GM19025 (cell line): Measurements from ENCODE around the gene VPS51.

Experiments used
- ATAC-seq: cut with Tn5 transposase; IDR thresholded peaks from one replicate; pipeline ENCODE4 v1.9.1; 2021; ENCODE audit warnings: mild to moderate bottlenecking, low read depth, moderate library complexity; ENCODE audit not compliant: unreplicated experiment

The VPS51 gene

GRCh38 chr11:65095974-65096806 lies at the start of gene VPS51:
Gene VPS51, plus strand, starts transcription at chr11:65096214. Its CDS starts 37 bp downstream, at chr11:65096251.
- peak; percentile 78 for ATAC-seq

- no peak for ATAC-seq
Measured at GRCh38 chr11:65047581-65048422, 48.2 kb upstream of the VPS51 start.

DNA sequence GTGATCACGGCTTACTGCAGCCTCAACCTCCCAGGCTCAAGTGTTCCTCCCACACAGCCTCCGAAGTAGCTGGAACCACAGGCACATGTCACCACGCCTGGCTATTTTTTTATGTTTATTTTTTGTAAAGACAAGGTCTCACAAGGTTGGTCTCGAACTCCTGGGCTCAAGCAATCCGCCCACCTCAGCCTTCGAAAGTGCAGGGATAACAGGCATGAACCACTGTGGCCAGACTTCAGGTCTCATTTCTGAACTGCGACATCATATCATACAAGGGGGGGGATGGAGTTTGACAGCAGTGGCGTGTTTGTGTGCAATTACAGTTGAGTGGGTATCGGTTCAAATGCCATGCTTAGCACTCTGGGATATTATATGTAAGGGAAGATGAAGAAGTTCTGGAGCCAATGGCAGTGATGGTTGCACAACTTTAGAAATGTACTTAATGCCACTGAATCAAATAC lies 44.6 kb upstream of the VPS51 start:
- no peak for ATAC-seq

DNA sequence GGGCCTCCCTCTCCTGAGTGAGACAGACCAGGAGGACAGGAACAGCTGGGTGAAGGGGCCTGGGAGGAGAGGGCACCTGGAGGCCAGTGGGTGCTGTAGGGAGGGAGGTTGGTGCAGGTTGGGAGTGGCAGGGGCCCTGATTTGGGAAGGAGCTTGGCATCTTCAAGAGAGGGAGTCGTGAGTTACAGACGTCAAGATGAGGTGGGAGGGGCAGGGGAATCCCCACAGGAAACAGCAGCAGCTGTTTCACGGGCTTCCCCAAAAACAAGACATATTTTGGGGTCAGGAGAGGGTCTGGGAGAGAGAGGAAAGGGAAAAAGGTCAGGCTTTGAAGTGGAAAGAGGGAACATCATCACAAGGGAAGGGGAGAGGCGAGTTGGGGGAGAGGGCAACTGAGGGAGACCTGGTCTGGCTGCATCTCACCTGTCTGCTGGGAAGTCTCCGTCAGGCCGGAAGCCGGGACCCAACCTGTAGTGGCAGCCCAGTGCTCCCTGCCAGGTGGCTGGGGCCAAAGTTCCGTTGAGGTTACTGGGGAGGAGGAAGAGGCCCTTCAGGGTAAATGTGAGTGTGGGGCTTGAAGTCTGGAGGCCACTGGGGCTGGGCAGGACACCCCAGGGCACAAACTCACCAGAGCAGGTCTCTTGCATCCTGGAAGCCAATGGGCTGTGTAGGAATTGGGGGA lies 42.0 kb upstream of the VPS51 start:
- ATAC-seq: no peak

DNA sequence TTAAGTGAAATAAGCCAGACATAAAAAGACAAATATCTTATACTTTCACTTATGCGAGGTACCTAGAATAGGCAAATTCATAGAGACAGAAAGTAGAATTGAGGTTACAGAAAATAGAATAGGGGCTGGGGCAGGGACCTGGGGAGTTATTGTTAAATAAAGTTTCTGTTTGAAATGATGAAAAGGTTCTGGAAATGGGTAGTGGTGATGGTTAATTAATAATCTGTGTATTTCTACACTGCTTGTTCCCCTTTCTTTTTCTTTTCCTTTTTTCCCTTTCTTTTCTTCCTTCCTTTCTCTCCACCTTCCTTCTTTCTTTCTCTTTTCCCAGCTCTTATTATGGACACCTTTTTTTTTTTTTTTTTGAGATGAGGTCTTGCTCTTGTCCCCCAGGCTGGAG lies 40.5 kb upstream of the VPS51 start:
- ATAC-seq: no peak

- no peak for ATAC-seq
Measured at GRCh38 chr11:65056999-65057398, 39.0 kb upstream of the VPS51 start.

- no peak for ATAC-seq
Measured at GRCh38 chr11:65057526-65057925, 38.5 kb upstream of the VPS51 start.

GRCh38 chr11:65058012-65058411 lies 38.0 kb upstream of the VPS51 start:
- ATAC-seq: no peak

GRCh38 chr11:65058419-65059054 lies 37.5 kb upstream of the VPS51 start, which contains the start of gene NAALADL1:
Gene NAALADL1, minus strand, starts transcription at chr11:65058553. Its CDS starts 32 bp downstream, at chr11:65058521.
- ATAC-seq: no peak

GRCh38 chr11:65059523-65059922 lies 36.5 kb upstream of the VPS51 start:
- ATAC-seq: no peak

- ATAC-seq: no peak
Measured at GRCh38 chr11:65059959-65060824, 35.8 kb upstream of the VPS51 start.

GRCh38 chr11:65060913-65061408 lies 35.1 kb upstream of the VPS51 start:
- ATAC-seq: no peak

DNA sequence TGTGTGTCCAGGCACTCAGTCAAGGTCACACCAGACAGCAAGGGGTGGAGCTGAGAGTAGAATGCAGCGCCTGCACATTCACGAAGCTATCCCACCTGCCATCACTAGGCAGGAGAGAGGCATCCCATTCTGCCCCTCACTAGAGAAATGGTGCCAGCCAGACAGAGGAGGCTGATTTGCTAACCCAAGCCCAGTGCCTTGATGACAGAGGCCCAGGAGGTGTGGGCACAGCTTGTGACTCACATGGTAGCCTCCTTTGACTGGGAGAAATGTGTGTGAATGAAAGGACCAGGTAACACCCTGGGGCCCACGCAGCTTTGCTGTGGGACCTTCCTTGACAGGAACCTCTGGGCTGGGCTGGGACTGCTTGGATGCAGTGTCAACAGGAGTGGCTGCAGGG lies 32.5 kb upstream of the VPS51 start:
- no peak for ATAC-seq

GRCh38 chr11:65064847-65065240 lies 31.2 kb upstream of the VPS51 start:
- no peak for ATAC-seq

GRCh38 chr11:65065851-65066250 lies 30.2 kb upstream of the VPS51 start:
- no peak for ATAC-seq

DNA sequence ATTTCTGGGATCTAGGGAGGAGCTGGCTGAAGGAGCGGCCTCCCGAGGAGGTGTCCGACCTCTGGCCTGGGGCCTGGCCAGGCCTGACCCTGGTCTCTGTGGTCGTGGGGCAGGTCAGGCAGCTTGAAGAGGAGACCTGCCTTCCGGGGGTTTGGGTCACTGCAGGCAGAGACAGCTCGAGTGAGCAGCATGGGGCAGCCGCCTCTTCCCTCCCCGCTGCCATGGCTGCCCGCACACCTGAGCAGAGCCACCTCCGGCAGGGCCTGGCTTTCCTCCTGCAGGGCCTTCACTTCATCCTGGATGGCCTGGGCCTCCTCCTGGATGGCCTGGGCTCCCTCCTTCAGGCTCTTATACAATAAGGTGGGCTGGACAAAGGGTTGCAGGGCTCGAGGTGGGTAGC lies 29.7 kb upstream of the VPS51 start:
- ATAC-seq: no peak

- no peak for ATAC-seq
Measured at GRCh38 chr11:65066805-65067291, 29.2 kb upstream of the VPS51 start.

DNA sequence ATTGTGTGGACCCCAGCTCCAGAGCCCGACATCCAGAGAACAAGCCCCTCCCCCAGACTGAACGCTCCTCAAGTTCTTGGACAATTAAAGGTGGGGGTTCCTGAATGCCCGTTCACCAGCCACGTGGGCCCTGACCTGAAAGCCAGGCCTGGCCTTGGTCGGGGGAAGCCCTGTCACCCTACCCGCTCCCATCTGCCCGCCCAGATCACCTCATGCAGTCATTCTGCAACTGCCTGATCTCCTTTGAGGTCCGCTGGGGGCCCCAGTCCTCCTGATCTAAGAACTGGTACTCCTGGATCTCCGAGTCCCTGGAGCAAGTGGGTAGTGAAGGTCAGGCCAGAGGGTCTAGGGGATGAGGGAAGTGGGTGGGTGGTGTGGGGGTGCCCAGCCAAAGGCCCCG lies 28.6 kb upstream of the VPS51 start:
- no peak for ATAC-seq

DNA sequence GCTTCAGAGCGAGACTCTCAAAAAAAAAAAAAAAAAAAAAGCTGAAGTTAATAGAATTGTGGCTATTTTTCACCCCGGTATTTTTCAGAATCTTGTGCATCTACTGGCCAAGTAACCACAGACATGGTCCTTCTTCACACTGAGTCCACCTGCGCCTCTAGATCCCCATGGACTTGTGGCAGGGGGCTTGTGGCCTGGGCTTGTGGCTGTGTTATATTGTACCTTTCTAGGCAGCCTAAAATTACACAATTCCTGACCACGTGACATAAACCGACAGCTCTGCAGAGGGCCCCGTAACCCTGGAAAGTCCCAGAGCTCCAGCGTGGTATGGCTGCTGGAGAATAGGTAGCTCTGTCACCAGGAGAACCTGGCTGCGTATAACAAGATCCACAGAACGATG lies 26.8 kb upstream of the VPS51 start:
- ATAC-seq: no peak
